HepG2 (cell line): ENCODE results near the gene IRF1. TPM values are rescaled to one million over a fixed set of nuclear protein-coding genes. Genes with fewer than 3 reads are reported as not detected.
A peak's percentile ranks its signal among the peaks of the same experiment; 100 is the strongest.

ENCODE experiments used
- CREB1 ChIP-seq, 2 experiments: fragments of 450-650 bp in 1 of 2; IDR thresholded peaks; 2 replicates each; pipeline ENCODE4 v1.6.1; 2016 to 2017; ENCODE audit warnings: control low read depth in 1 of 2, mild to moderate bottlenecking in 1 of 2, missing compliant biosample characterization in 1 of 2, missing genetic modification characterization in 1 of 2
- DNMT1 ChIP-seq: sonication (generic); formaldehyde crosslinking; IDR thresholded peaks from 2 replicates; pipeline ENCODE4 v1.5.1; 2020; ENCODE audit warnings: mild to moderate bottlenecking, missing genetic modification reagents
- ETV5 ChIP-seq: IDR thresholded peaks from 2 replicates; pipeline ENCODE4 v1.6.1; 2018; ENCODE audit warnings: missing biosample characterization, missing genetic modification reagents, inconsistent platforms, borderline replicate concordance
- MTF1 ChIP-seq: sonication (generic); formaldehyde crosslinking; IDR thresholded peaks from 2 replicates; pipeline ENCODE4 v1.5.0; 2020; ENCODE audit warnings: missing genetic modification reagents
- MXD1 ChIP-seq: sonication (generic); formaldehyde crosslinking; IDR thresholded peaks from 2 replicates; pipeline ENCODE4 v1.4.0; 2020; ENCODE audit warnings: mild to moderate bottlenecking, missing genetic modification reagents
- NFKBIZ ChIP-seq: IDR thresholded peaks from 2 replicates; pipeline ENCODE4 v1.6.1; 2018; ENCODE audit warnings: missing genetic modification reagents, missing compliant biosample characterization
- POLR2A ChIP-seq, 2 experiments: IDR thresholded peaks; 2 replicates each; pipeline ENCODE4 v1.6.1; 2011; ENCODE audit warnings: low read depth in 2 of 2, low read length in 2 of 2, mild to moderate bottlenecking in 1 of 2, moderate library complexity in 1 of 2; ENCODE audit not compliant: insufficient read depth in 1 of 2
- RELA ChIP-seq: sonication (generic); formaldehyde crosslinking; IDR thresholded peaks from 2 replicates; pipeline ENCODE4 v1.4.0; 2020; ENCODE audit warnings: missing genetic modification reagents
- REST ChIP-seq, 2 experiments: IDR thresholded peaks; 2 replicates each; pipeline ENCODE4 v1.6.1; 2011 to 2012; ENCODE audit warnings: low read length in 2 of 2, borderline replicate concordance in 1 of 2, low read depth in 1 of 2, mild to moderate bottlenecking in 1 of 2, moderate library complexity in 1 of 2
- SMC3 ChIP-seq: IDR thresholded peaks from 2 replicates; pipeline ENCODE4 v1.6.1; 2011; ENCODE audit warnings: low read length, improper control_type of control experiment
- SP140L ChIP-seq: sonication (generic); formaldehyde crosslinking; IDR thresholded peaks from 2 replicates; pipeline ENCODE4 v1.4.0; 2020; ENCODE audit warnings: missing genetic modification reagents, borderline replicate concordance
- TARDBP ChIP-seq: sonication (generic); formaldehyde crosslinking; IDR thresholded peaks from 2 replicates; pipeline ENCODE4 v1.8.0; 2022; ENCODE audit warnings: mild to moderate bottlenecking, missing genetic modification reagents
- TMF1 ChIP-seq: sonication (generic); formaldehyde crosslinking; IDR thresholded peaks from 2 replicates; pipeline ENCODE4 v1.8.1; 2022; ENCODE audit warnings: low read depth, missing genetic modification reagents
- YY1 ChIP-seq: IDR thresholded peaks from 2 replicates; pipeline ENCODE4 v1.6.1; 2011; ENCODE audit warnings: low read length, low read depth, moderate library complexity, mild to moderate bottlenecking; ENCODE audit not compliant: insufficient read depth, insufficient replicate concordance
- ZKSCAN8 ChIP-seq: IDR thresholded peaks from 2 replicates; pipeline ENCODE4 v1.6.1; 2016; ENCODE audit warnings: borderline replicate concordance, missing genetic modification reagents, missing compliant biosample characterization
- ZNF468 ChIP-seq: sonication (generic); formaldehyde crosslinking; IDR thresholded peaks from 2 replicates; pipeline ENCODE4 v1.8.0; 2022; ENCODE audit warnings: mild to moderate bottlenecking, moderate library complexity, missing genetic modification reagents
- ZNF510 ChIP-seq: sonication (generic); formaldehyde crosslinking; IDR thresholded peaks from 2 replicates; pipeline ENCODE4 v1.4.0; 2020; ENCODE audit warnings: low read depth, mild to moderate bottlenecking, missing genetic modification reagents
- ZNF547 ChIP-seq: sonication (generic); formaldehyde crosslinking; IDR thresholded peaks from 2 replicates; pipeline ENCODE4 v1.5.1; 2020; ENCODE audit warnings: mild to moderate bottlenecking, missing genetic modification reagents
- ZNF598 ChIP-seq: sonication (generic); formaldehyde crosslinking; IDR thresholded peaks from 2 replicates; pipeline ENCODE4 v1.5.1; 2020; ENCODE audit warnings: mild to moderate bottlenecking, missing genetic modification reagents, borderline replicate concordance
- ZNF709 ChIP-seq: sonication (generic); formaldehyde crosslinking; IDR thresholded peaks from 2 replicates; pipeline ENCODE4 v1.5.0; 2020; ENCODE audit warnings: mild to moderate bottlenecking, missing genetic modification reagents
- ZNF879 ChIP-seq: sonication (generic); formaldehyde crosslinking; IDR thresholded peaks from 2 replicates; pipeline ENCODE4 v1.8.1; 2023; ENCODE audit warnings: missing genetic modification reagents
- ZSCAN12 ChIP-seq: sonication (generic); formaldehyde crosslinking; IDR thresholded peaks from 2 replicates; pipeline ENCODE4 v1.9.0; 2021; ENCODE audit warnings: mild to moderate bottlenecking, missing genetic modification reagents
- polyA plus RNA-seq, 8 experiments: library from polyadenylated mRNA; depleted of rRNA in 3 of 8; stranded (reverse) in 7 of 8; unstranded in 1 of 8; fragments of >200 nt; fragmentation: Illumina TruSeq in 4 of 8; extraction: Trizol in 4 of 8; gene quantifications; 2 replicates each; pipeline versions ENCODE4 v1.2.1 to v1.2.3, GENCODE V29; 2011 to 2016; ENCODE audit warnings: low read depth in 4 of 8, missing spikeins in 1 of 8, mixed read lengths in 1 of 8; ENCODE audit not compliant: insufficient read depth in 1 of 8
- total RNA-seq, 5 experiments: library from RNA; depleted of rRNA; stranded (reverse); fragments of >200 nt; fragmentation: Illumina TruSeq; extraction: Trizol; gene quantifications; 2 replicates each; pipeline ENCODE4 v1.2.3, GENCODE V29; 2016; ENCODE audit warnings: low read depth in 1 of 5
- TF ChIP-seq, protein P1 (sequence below): sonication (generic); formaldehyde crosslinking; IDR thresholded peaks from 2 replicates; pipeline ENCODE4 v1.4.0; 2020; ENCODE audit warnings: missing genetic modification reagents

Gene IRF1
- total and polyA plus RNA-seq, 2 of the 13 experiments (the other 11 are each of a cell fraction or from before 2014, with no cell fraction given), result 4.1 to 8.8 TPM

- 0 out of 2 replicates have a peak, but pooled peaks have one; percentile 12 for TF ChIP-seq ZNF510 (CRISPR knock-in tag)
- TF ChIP-seq SP140L, result no peak; the same call in 1 of the 2 replicates
- 0 out of 2 replicates have a peak, but pooled peaks have one; percentile 63 for TF ChIP-seq MTF1 (CRISPR knock-in tag)
- TF ChIP-seq TMF1, result peak; percentile 67
- TF ChIP-seq, protein P1, sequence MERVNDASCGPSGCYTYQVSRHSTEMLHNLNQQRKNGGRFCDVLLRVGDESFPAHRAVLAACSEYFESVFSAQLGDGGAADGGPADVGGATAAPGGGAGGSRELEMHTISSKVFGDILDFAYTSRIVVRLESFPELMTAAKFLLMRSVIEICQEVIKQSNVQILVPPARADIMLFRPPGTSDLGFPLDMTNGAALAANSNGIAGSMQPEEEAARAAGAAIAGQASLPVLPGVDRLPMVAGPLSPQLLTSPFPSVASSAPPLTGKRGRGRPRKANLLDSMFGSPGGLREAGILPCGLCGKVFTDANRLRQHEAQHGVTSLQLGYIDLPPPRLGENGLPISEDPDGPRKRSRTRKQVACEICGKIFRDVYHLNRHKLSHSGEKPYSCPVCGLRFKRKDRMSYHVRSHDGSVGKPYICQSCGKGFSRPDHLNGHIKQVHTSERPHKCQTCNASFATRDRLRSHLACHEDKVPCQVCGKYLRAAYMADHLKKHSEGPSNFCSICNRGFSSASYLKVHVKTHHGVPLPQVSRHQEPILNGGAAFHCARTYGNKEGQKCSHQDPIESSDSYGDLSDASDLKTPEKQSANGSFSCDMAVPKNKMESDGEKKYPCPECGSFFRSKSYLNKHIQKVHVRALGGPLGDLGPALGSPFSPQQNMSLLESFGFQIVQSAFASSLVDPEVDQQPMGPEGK, result peak; percentile 28; the same call in 1 of the 2 replicates
- TF ChIP-seq ZNF598 (CRISPR knock-in tag), result no peak
- TF ChIP-seq CREB1 (IDR thresholded peaks at IDR 0.05), result peak; percentile 62
- peak; percentile 74 for TF ChIP-seq CREB1 (CRISPR knock-in tag; IDR thresholded peaks at IDR 0.05)
- TF ChIP-seq MXD1, result peak; percentile 68
- no peak; the same call in 1 of the 2 replicates for TF ChIP-seq ZKSCAN8 (CRISPR knock-in tag)
- 0 out of 2 replicates have a peak, but pooled peaks have one; percentile 23 for TF ChIP-seq ZNF547 (CRISPR knock-in tag)
- no peak for TF ChIP-seq DNMT1
- TF ChIP-seq ZNF879, result 0 out of 2 replicates have a peak, but pooled peaks have one; percentile 32
- no peak for TF ChIP-seq NFKBIZ (CRISPR knock-in tag)
- TF ChIP-seq ZNF468 (CRISPR knock-in tag), result no peak
- TF ChIP-seq SMC3, result no peak
- TF ChIP-seq ETV5 (CRISPR knock-in tag), result peak; percentile 49
- TF ChIP-seq ZSCAN12 (CRISPR knock-in tag), result 0 out of 2 replicates have a peak, but pooled peaks have one; percentile 49
- peak; percentile 43 for TF ChIP-seq RELA (CRISPR knock-in tag)
- peak in 1 of 2 experiments; percentile 91; a peak in 2 of 4 replicates for TF ChIP-seq POLR2A (IDR thresholded peaks at IDR 0.05; ENCODE audit: insufficient read depth in 1 of 2, low read depth in 2 of 2, low read length in 2 of 2)
- peak; percentile 25; the same call in 1 of the 2 replicates for TF ChIP-seq TARDBP (CRISPR knock-in tag)
- peak; percentile 94; the same call in 1 of the 2 replicates for TF ChIP-seq ZNF709
- TF ChIP-seq YY1, result peak; percentile 42
- peak in 1 of 2 experiments; percentile 44; a peak in 1 of 4 replicates for TF ChIP-seq REST (IDR thresholded peaks at IDR 0.05; ENCODE audit: borderline replicate concordance in 1 of 2, low read depth in 1 of 2, low read length in 2 of 2)
Observed at GRCh38 chr5:132490484-132491367, at the start of gene IRF1 (continued).
